ENCODE results near the gene SHH.

DNA sequence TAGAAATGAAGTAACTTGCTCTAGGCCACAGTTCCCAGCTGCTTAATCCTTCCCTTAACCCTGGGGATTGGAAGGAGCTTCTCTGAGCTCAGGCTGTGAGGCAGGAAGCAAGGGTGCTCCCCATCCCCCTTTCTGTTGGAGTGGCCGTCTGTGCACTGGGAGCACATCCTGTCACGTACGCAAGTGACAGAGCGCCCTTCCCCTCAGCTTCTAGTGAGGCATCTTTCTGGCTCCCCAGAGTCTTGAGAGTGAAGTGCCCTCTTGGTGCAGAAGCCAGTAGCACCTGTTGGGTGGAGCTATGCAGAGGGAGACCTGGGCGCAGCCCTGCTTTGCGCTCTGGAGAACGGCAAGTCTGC lies 47.8 kb downstream of the SHH start:
- TF ChIP-seq, protein P1, sequence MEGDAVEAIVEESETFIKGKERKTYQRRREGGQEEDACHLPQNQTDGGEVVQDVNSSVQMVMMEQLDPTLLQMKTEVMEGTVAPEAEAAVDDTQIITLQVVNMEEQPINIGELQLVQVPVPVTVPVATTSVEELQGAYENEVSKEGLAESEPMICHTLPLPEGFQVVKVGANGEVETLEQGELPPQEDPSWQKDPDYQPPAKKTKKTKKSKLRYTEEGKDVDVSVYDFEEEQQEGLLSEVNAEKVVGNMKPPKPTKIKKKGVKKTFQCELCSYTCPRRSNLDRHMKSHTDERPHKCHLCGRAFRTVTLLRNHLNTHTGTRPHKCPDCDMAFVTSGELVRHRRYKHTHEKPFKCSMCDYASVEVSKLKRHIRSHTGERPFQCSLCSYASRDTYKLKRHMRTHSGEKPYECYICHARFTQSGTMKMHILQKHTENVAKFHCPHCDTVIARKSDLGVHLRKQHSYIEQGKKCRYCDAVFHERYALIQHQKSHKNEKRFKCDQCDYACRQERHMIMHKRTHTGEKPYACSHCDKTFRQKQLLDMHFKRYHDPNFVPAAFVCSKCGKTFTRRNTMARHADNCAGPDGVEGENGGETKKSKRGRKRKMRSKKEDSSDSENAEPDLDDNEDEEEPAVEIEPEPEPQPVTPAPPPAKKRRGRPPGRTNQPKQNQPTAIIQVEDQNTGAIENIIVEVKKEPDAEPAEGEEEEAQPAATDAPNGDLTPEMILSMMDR (IDR thresholded peaks at IDR 0.05; ENCODE audit: insufficient read depth, low read length, poor library complexity, severe bottlenecking): no peak
- no peak for TF ChIP-seq EZH2phosphoT487 (conservative IDR thresholded peaks at IDR 0.05; ENCODE audit: low read length)
